GM23248 (cell line): ENCODE results near the gene PIAS2. TPM values are rescaled to one million over a fixed set of nuclear protein-coding genes. Genes with fewer than 3 reads are reported as not detected.

Source experiments
- DNase-seq: peaks from one replicate; pipeline ENCODE4 v3.0.0-alpha.2; 2015
- H2AFZ ChIP-seq: fragments of 200-600 bp; sonication (generic); 2 replicates; pipeline ENCODE4 v1.6.1; 2016; ENCODE audit warnings: antibody characterized with exemption
- H3F3A ChIP-seq: fragments of 200-600 bp; sonication (generic); 2 replicates; pipeline ENCODE4 v1.6.1; 2016; ENCODE audit warnings: mild to moderate bottlenecking, antibody characterized with exemption, mixed run types; ENCODE audit not compliant: insufficient read depth
- H3K27ac ChIP-seq: fragments of 200-600 bp; sonication (generic); 2 replicates; pipeline ENCODE4 v1.5.1; 2016; ENCODE audit warnings: mild to moderate bottlenecking
- H3K27me3 ChIP-seq: fragments of 200-600 bp; sonication (generic); replicated peaks from 2 replicates; pipeline ENCODE4 v1.6.1; 2016; ENCODE audit warnings: mild to moderate bottlenecking; ENCODE audit not compliant: insufficient read depth
- H3K36me3 ChIP-seq: fragments of 200-600 bp; sonication (generic); 2 replicates; pipeline ENCODE4 v1.6.1; 2016; ENCODE audit warnings: low read depth, mild to moderate bottlenecking
- H3K4me1 ChIP-seq: fragments of 200-600 bp; sonication (generic); 2 replicates; pipeline ENCODE4 v1.6.1; 2016; ENCODE audit warnings: mild to moderate bottlenecking; ENCODE audit not compliant: insufficient read depth
- H3K4me2 ChIP-seq: fragments of 200-600 bp; sonication (generic); one replicate; pipeline ENCODE4 v1.6.1; 2016; ENCODE audit warnings: mild to moderate bottlenecking; ENCODE audit not compliant: unreplicated experiment
- H3K4me3 ChIP-seq: fragments of 200-600 bp; sonication (generic); 2 replicates; pipeline ENCODE4 v1.5.1; 2016; ENCODE audit warnings: mild to moderate bottlenecking
- H3K79me2 ChIP-seq: fragments of 200-600 bp; sonication (generic); 2 replicates; pipeline ENCODE4 v1.6.1; 2016; ENCODE audit warnings: mild to moderate bottlenecking; ENCODE audit not compliant: insufficient read depth
- H3K9ac ChIP-seq: fragments of 200-600 bp; sonication (generic); 2 replicates; pipeline ENCODE4 v1.6.1; 2016; ENCODE audit warnings: mild to moderate bottlenecking
- H3K9me2 ChIP-seq: fragments of 200-600 bp; sonication (generic); 2 replicates; pipeline ENCODE4 v1.6.1; 2016; ENCODE audit warnings: mixed run types, mild to moderate bottlenecking, moderate library complexity; ENCODE audit not compliant: insufficient read depth
- H3K9me3 ChIP-seq: fragments of 200-600 bp; sonication (generic); one replicate; pipeline ENCODE4 v1.6.1; 2017; ENCODE audit warnings: low read depth
- H4K20me1 ChIP-seq: fragments of 200-600 bp; sonication (generic); 2 replicates; pipeline ENCODE4 v1.6.0; 2016; ENCODE audit not compliant: insufficient read depth
- EZH2 ChIP-seq: fragments of 200-600 bp; sonication (generic); IDR thresholded peaks from 2 replicates; pipeline ENCODE4 v1.6.1; 2018; ENCODE audit warnings: antibody characterized with exemption, mild to moderate bottlenecking; ENCODE audit not compliant: insufficient read depth, poor library complexity, severe bottlenecking
- EZH2phosphoT487 ChIP-seq: fragments of 200-600 bp; sonication (generic); IDR thresholded peaks from 2 replicates; pipeline ENCODE4 v1.6.1; 2018; ENCODE audit warnings: antibody characterized with exemption, moderate library complexity, mild to moderate bottlenecking, low read depth; ENCODE audit not compliant: insufficient read depth
- WGBS, 2 experiments: methylation state at CpG; one replicate each; pipeline ENCODE4 v1.1.6; 2015 to 2017; ENCODE audit warnings: low lambda C conversion rate in 2 of 2, low coverage in 1 of 2; ENCODE audit errors: missing lambda C conversion rate in 2 of 2; 5-methylcytosine and 5-hydroxymethylcytosine counted together
- in situ Hi-C: fragments of 300-500 bp; cut with MboI; formaldehyde crosslinking; loops from 2 replicates; pipeline ENCODE4 v1.15.0; 2020
- polyA plus RNA-seq: library from polyadenylated mRNA; unstranded; fragments of >200 nt; fragmentation: Nextera tagmentation; extraction: Ambion mirVana; gene quantifications from 2 replicates; pipeline ENCODE4 v1.2.1, GENCODE V29; 2016
- total RNA-seq: library from RNA; depleted of rRNA; stranded (reverse); fragments of >200 nt; shearing (Covaris generic); gene quantifications from 2 replicates; pipeline ENCODE4 v1.2.3, GENCODE V29; 2014

Gene PIAS2
- total and polyA plus RNA-seq, 2 experiments from 2014 or later = 21.3 to 23.0 TPM

GRCh38 chr18:46920067-46920466 is 2.8 kb upstream of the PIAS2 start:
- peaks cover 17% of the 10 kb centered on the region for H3K79me2 ChIP-seq
- TF ChIP-seq EZH2phosphoT487 = no peak
- TF ChIP-seq EZH2 = no peak
- H3K9ac ChIP-seq = no peak overlapping the region
- H2AFZ ChIP-seq = no peak overlapping the region
- no peak overlapping the region for H3K27ac ChIP-seq
- in situ Hi-C loops = no loop called here
- H3K9me3 ChIP-seq = no peaks in the 10 kb centered on the region
- H3K27me3 ChIP-seq = no peaks in the 10 kb centered on the region
- no peaks in the 10 kb centered on the region for H4K20me1 ChIP-seq
- no peaks in the 10 kb centered on the region for H3K36me3 ChIP-seq
- no peak for DNase-seq
- H3F3A ChIP-seq = peaks cover 9% of the 10 kb centered on the region
- H3K4me2 ChIP-seq = no peak overlapping the region
- WGBS, 2 experiments = 66 to 80% methylated on average over 2 of the region's 2 CpGs
- 0 out of 2 replicates have a peak, but pooled peaks cover 5% of the 10 kb centered on the region for H3K4me1 ChIP-seq
- H3K9me2 ChIP-seq = no peaks in the 10 kb centered on the region
- no peak overlapping the region for H3K4me3 ChIP-seq

- peak overlapping the region; percentile 92 for H2AFZ ChIP-seq
- H3K79me2 ChIP-seq = peaks cover 38% of the 10 kb centered on the region
- H3K4me2 ChIP-seq = peak overlapping the region; percentile 94
- peak overlapping the region; percentile 67 for H3K27ac ChIP-seq
- H3K4me3 ChIP-seq = peak overlapping the region; percentile 87
- no peaks in the 10 kb centered on the region for H4K20me1 ChIP-seq
- in situ Hi-C loops = no loop called here
- no peaks in the 10 kb centered on the region for H3K9me3 ChIP-seq
- H3K36me3 ChIP-seq = no peaks in the 10 kb centered on the region
- H3K9me2 ChIP-seq = no peaks in the 10 kb centered on the region
- TF ChIP-seq EZH2 (no peak), EZH2phosphoT487 (no peak)
- H3F3A ChIP-seq = peaks cover 9% of the 10 kb centered on the region
- peak overlapping the region; percentile 87 for H3K9ac ChIP-seq
- peak; percentile 64 for DNase-seq
- H3K4me1 ChIP-seq = 0 out of 2 replicates have a peak, but pooled peaks cover 5% of the 10 kb centered on the region
- no peaks in the 10 kb centered on the region for H3K27me3 ChIP-seq
- WGBS, 2 experiments = 13 to 14% methylated on average over 30 to 33 of the region's 33 CpGs
Observed at GRCh38 chr18:46917803-46918600, 695 bp upstream of the PIAS2 start.

GRCh38 chr18:46916551-46917107 is 678 bp downstream of the PIAS2 start:
- H3K36me3 ChIP-seq = no peaks in the 10 kb centered on the region
- peak overlapping the region; percentile 87 for H3K9ac ChIP-seq
- no peaks in the 10 kb centered on the region; the same call in 1 of the 2 replicates for H4K20me1 ChIP-seq
- TF ChIP-seq EZH2phosphoT487 = no peak
- no peak for TF ChIP-seq EZH2
- H3F3A ChIP-seq = peaks cover 9% of the 10 kb centered on the region
- WGBS, 2 experiments = 0 to 2% methylated on average over 8 to 21 of the region's 21 CpGs
- H2AFZ ChIP-seq = peak overlapping the region; percentile 92
- DNase-seq = peak; percentile 61
- peak overlapping the region; percentile 87 for H3K4me3 ChIP-seq
- H3K27me3 ChIP-seq = no peaks in the 10 kb centered on the region
- in situ Hi-C loops = no loop called here
- H3K79me2 ChIP-seq = peaks cover 51% of the 10 kb centered on the region
- H3K27ac ChIP-seq = peak overlapping the region; percentile 67
- no peaks in the 10 kb centered on the region for H3K9me3 ChIP-seq
- peak overlapping the region; percentile 94 for H3K4me2 ChIP-seq
- no peaks in the 10 kb centered on the region for H3K9me2 ChIP-seq
- 0 out of 2 replicates have a peak, but pooled peaks cover 5% of the 10 kb centered on the region for H3K4me1 ChIP-seq

GRCh38 chr18:46915800-46916550 is 1.3 kb downstream of the PIAS2 start:
- Histone ChIP-seq H3K79me2 (peaks cover 58% of the 10 kb centered on the region), H3F3A (peaks cover 9% of the 10 kb centered on the region), H3K9ac (peak overlapping the region; percentile 87), H3K9me3 (no peaks in the 10 kb centered on the region), H3K4me1 (0 out of 2 replicates have a peak, but pooled peaks cover 5% of the 10 kb centered on the region), H3K4me2 (peak overlapping the region; percentile 94), H2AFZ (peak overlapping the region; percentile 92), H3K4me3 (peak overlapping the region; percentile 87), H3K27me3 (no peaks in the 10 kb centered on the region), H3K36me3 (no peaks in the 10 kb centered on the region), H4K20me1 (no peaks in the 10 kb centered on the region; the same call in 1 of the 2 replicates), H3K9me2 (no peaks in the 10 kb centered on the region), H3K27ac (peak overlapping the region; percentile 67)
- WGBS, 2 experiments = 19% methylated on average over 12 of the region's 12 CpGs
- no peak for TF ChIP-seq EZH2
- no peak for TF ChIP-seq EZH2phosphoT487
- in situ Hi-C loops = no loop called here
- DNase-seq = peak; percentile 30
